HEK293 (cell line): ENCODE results near the gene SGPL1.

Experiments used
- CTCF ChIP-seq: fragments of 450-650 bp; formaldehyde crosslinking; IDR thresholded peaks from 2 replicates; pipeline ENCODE4 v1.5.1; 2016; ENCODE audit warnings: missing biosample characterization, missing genetic modification characterization
- ZNF112 ChIP-seq: fragments of 450-650 bp; formaldehyde crosslinking; IDR thresholded peaks from 2 replicates; pipeline ENCODE4 v1.5.0; 2017; ENCODE audit warnings: missing biosample characterization, missing genetic modification characterization
- ZNF292 ChIP-seq: fragments of 450-650 bp; formaldehyde crosslinking; IDR thresholded peaks from 2 replicates; pipeline ENCODE4 v1.5.1; 2016; ENCODE audit warnings: low read depth, missing biosample characterization, missing genetic modification characterization, borderline replicate concordance

GRCh38 chr10:70913191-70913892, 97.6 kb downstream of the SGPL1 start:
- TF ChIP-seq ZNF292 (tag by site-specific recombination) (no peak), CTCF (tag by site-specific recombination) (no peak), ZNF112 (no peak)
